HG03139 (cell line): ENCODE results near the gene SDC1.

ENCODE experiments used
- ATAC-seq: cut with Tn5 transposase; IDR thresholded peaks from one replicate; pipeline ENCODE4 v1.9.1; 2021; ENCODE audit not compliant: unreplicated experiment

Gene SDC1

GRCh38 chr2:20173064-20173463 is 51.9 kb downstream of the SDC1 start:
- ATAC-seq, result no peak

- no peak for ATAC-seq
Measured at GRCh38 chr2:20172273-20173055, 52.5 kb downstream of the SDC1 start.

GRCh38 chr2:20171445-20171977 is 53.4 kb downstream of the SDC1 start:
- ATAC-seq, result no peak

- no peak for ATAC-seq
Measured at GRCh38 chr2:20170704-20171250, 54.2 kb downstream of the SDC1 start.

- ATAC-seq, result no peak
Measured at GRCh38 chr2:20169796-20170703, 54.9 kb downstream of the SDC1 start.

- no peak for ATAC-seq
Measured at GRCh38 chr2:20168727-20169696, 55.9 kb downstream of the SDC1 start.

- ATAC-seq, result no peak
Measured at GRCh38 chr2:20168048-20168726, 56.7 kb downstream of the SDC1 start.

GRCh38 chr2:20167356-20167755 is 57.6 kb downstream of the SDC1 start:
- ATAC-seq, result no peak

GRCh38 chr2:20165677-20166509 is 59.0 kb downstream of the SDC1 start:
- ATAC-seq, result no peak

GRCh38 chr2:20164734-20165478 is 60.0 kb downstream of the SDC1 start:
- no peak for ATAC-seq

- no peak for ATAC-seq
Measured at GRCh38 chr2:20164061-20164733, 60.7 kb downstream of the SDC1 start.

GRCh38 chr2:20159411-20160070 is 65.4 kb downstream of the SDC1 start:
- no peak for ATAC-seq

GRCh38 chr2:20157193-20157891 is 67.6 kb downstream of the SDC1 start:
- no peak for ATAC-seq

GRCh38 chr2:20156836-20157192 is 68.1 kb downstream of the SDC1 start:
- ATAC-seq, result no peak

- ATAC-seq, result no peak
Measured at GRCh38 chr2:20156076-20156759, 68.7 kb downstream of the SDC1 start.
